Left lung (tissue), 10 donors: Measurements from ENCODE around the gene ADRB1. TPM values are rescaled to one million over a fixed set of nuclear protein-coding genes. Genes with fewer than 3 reads are reported as not detected.

Experiments
- ATAC-seq: fragments of 200-7000 bp; cut with Tn5 transposase; one replicate; pipeline ENCODE4 v1.9.1; 2020; ENCODE audit warnings: moderate library complexity
- DNase-seq, 4 donors: peaks; one replicate each; pipeline ENCODE4 v3.0.0-alpha.2; 2013 to 2020
- H3K27ac ChIP-seq, 2 donors: fragments of 200-600 bp; sonication (generic) in 1 of 2; one replicate each; pipeline versions ENCODE4 v1.5.0 to v1.8.0; 2020 to 2021
- H3K27me3 ChIP-seq, 2 donors: fragments of 200-600 bp; sonication (generic) in 1 of 2; one replicate each; pipeline versions ENCODE4 v1.5.0 to v1.8.0; 2020 to 2021
- H3K36me3 ChIP-seq, 2 donors: fragments of 200-600 bp; sonication (generic) in 1 of 2; one replicate each; pipeline versions ENCODE4 v1.5.0 to v1.8.0; 2020 to 2021
- H3K4me1 ChIP-seq, 2 donors: fragments of 200-600 bp; one replicate each; pipeline ENCODE4 v1.8.0; 2021
- H3K4me3 ChIP-seq, 2 donors: fragments of 200-600 bp; sonication (generic) in 1 of 2; one replicate each; pipeline versions ENCODE4 v1.5.0 to v1.8.0; 2020 to 2021; ENCODE audit warnings: mild to moderate bottlenecking in 1 of 2
- H3K9me3 ChIP-seq, 2 donors: fragments of 200-600 bp; sonication (generic) in 1 of 2; one replicate each; pipeline versions ENCODE4 v1.5.0 to v1.8.0; 2020 to 2021
- CTCF ChIP-seq, 2 donors: fragments of 200-600 bp; sonication (generic) in 1 of 2; IDR thresholded peaks; one replicate each; pipeline versions ENCODE4 v1.5.0 to v1.8.0; 2021; ENCODE audit warnings: antibody characterized with exemption in 2 of 2
- intact Hi-C, 2 donors: fragments of 100-400 bp; cut with DNase I; formaldehyde crosslinking; loops; one replicate each; pipeline versions ENCODE4 v1.11.2 to v1.14.2; 2022
- polyA plus RNA-seq, 6 donors: library from polyadenylated mRNA; unstranded; fragments of 120-200 nt; gene quantifications; one replicate each; pipeline ENCODE4 v1.2.1, GENCODE V29; 2013; ENCODE audit not compliant: insufficient read length in 6 of 6
- total RNA-seq, 2 donors: library from RNA; stranded (reverse); fragmentation: NEBNext Ultra II Directional; extraction: Animal tissue kit (Norgen Biotek cat#: 25700); gene quantifications; one replicate each; pipeline ENCODE4 v1.2.1, GENCODE V29; 2021
- donor health status: DM: no; HTN: yes; CAD: no.
- donor health status: DM: no; HTN: no; CAD: no.

ADRB1 gene
- total and polyA plus RNA-seq, 8 donors: 1.2 to 15.4 (median 3.8) TPM

- H3K4me3 ChIP-seq: no peak overlapping the region
Observed at GRCh38 chr10:114029655-114030054, 14.0 kb upstream of the ADRB1 start.

GRCh38 chr10:114030140-114030539, 13.5 kb upstream of the ADRB1 start:
- no peaks in the 10 kb centered on the region for H3K36me3 ChIP-seq
- TF ChIP-seq CTCF (IDR thresholded peaks at IDR 0.05): no peak
- no peak for ATAC-seq

More at GRCh38 chr10:114029655-114030054, 14.0 kb upstream of the ADRB1 start:
- H3K36me3 ChIP-seq: no peaks in the 10 kb centered on the region
- DNase-seq (no peak), ATAC-seq (no peak)
- no peak for TF ChIP-seq CTCF (IDR thresholded peaks at IDR 0.05)
- no peaks in the 10 kb centered on the region for H3K9me3 ChIP-seq
- H3K4me1 ChIP-seq: peaks cover 6 to 29% of the 10 kb centered on the region in 2 donors
- no peaks in the 10 kb centered on the region for H3K27me3 ChIP-seq
- H3K27ac ChIP-seq: no peak overlapping the region
- intact Hi-C loops: no loop called here

GRCh38 chr10:114031073-114031972, 12.3 kb upstream of the ADRB1 start:
- H3K4me1 ChIP-seq: peaks cover 0 to 13% of the 10 kb centered on the region in 2 donors
- no peaks in the 10 kb centered on the region for H3K9me3 ChIP-seq
- ATAC-seq: no peak
- H3K27me3 ChIP-seq: no peaks in the 10 kb centered on the region
- no peak overlapping the region for H3K4me3 ChIP-seq
- no peak overlapping the region for H3K27ac ChIP-seq
- no peak for TF ChIP-seq CTCF (IDR thresholded peaks at IDR 0.05)
- no peak for DNase-seq
- intact Hi-C loops: no loop called here
- no peaks in the 10 kb centered on the region for H3K36me3 ChIP-seq

More at GRCh38 chr10:114030140-114030539, 13.5 kb upstream of the ADRB1 start:
- Histone ChIP-seq H3K9me3 (no peaks in the 10 kb centered on the region), H3K27ac (no peak overlapping the region), H3K27me3 (no peaks in the 10 kb centered on the region), H3K4me3 (no peak overlapping the region), H3K4me1 (peaks cover 6 to 24% of the 10 kb centered on the region in 2 donors)
- intact Hi-C loops: no loop called here
- no peak for DNase-seq

- ATAC-seq: no peak
- Histone ChIP-seq H3K9me3 (no peaks in the 10 kb centered on the region), H3K27me3 (no peaks in the 10 kb centered on the region), H3K36me3 (no peaks in the 10 kb centered on the region), H3K4me1 (no peaks in the 10 kb centered on the region), H3K27ac (no peak overlapping the region), H3K4me3 (no peak overlapping the region)
- DNase-seq: no peak
- intact Hi-C loops: no loop called here
- TF ChIP-seq CTCF (IDR thresholded peaks at IDR 0.05): no peak
Observed at GRCh38 chr10:114033566-114033965, 10.1 kb upstream of the ADRB1 start.

- DNase-seq (no peak), ATAC-seq (no peak)
- no peaks in the 10 kb centered on the region for H3K36me3 ChIP-seq
- H3K27me3 ChIP-seq: no peaks in the 10 kb centered on the region
- no peak overlapping the region for H3K4me3 ChIP-seq
- no peak for TF ChIP-seq CTCF (IDR thresholded peaks at IDR 0.05)
- no peaks in the 10 kb centered on the region for H3K4me1 ChIP-seq
- peak overlapping the region in 1 of 2 donors; percentile 15 for H3K27ac ChIP-seq
- intact Hi-C loops: no loop called here
- H3K9me3 ChIP-seq: no peaks in the 10 kb centered on the region
Observed at GRCh38 chr10:114034923-114035645, 8.6 kb upstream of the ADRB1 start.
